Measurements from ENCODE around the gene GIMD1.

- TF ChIP-seq YY1 (IDR thresholded peaks at IDR 0.05; ENCODE audit: insufficient read depth, insufficient read length) (no peak), SUZ12 (IDR thresholded peaks at IDR 0.05; ENCODE audit: extremely low read depth, insufficient read depth, insufficient read length) (no peak)
Measured at GRCh38 chr4:106337916-106338315, 30.7 kb downstream of the GIMD1 start.

Measured in NT2/D1 (cell line).